Suprapubic skin (tissue), 3 donors: Measurements from ENCODE around the gene HNRNPCL2.
"Not testable (repeated sequence)": the region's sequence is repeated elsewhere in the genome, so short reads cannot be mapped to it uniquely, and the experiment has no call there.

Experiments
- CTCF ChIP-seq, 2 donors: fragments of 200-600 bp in 1 of 2; fragments of 450-650 bp in 1 of 2; sonication (generic) in 1 of 2; IDR thresholded peaks; one replicate each; pipeline ENCODE4 v1.5.1; 2016 to 2019; ENCODE audit warnings: antibody characterized with exemption in 2 of 2, mild to moderate bottlenecking in 1 of 2, moderate library complexity in 1 of 2
- EP300 ChIP-seq: sonication (generic); formaldehyde crosslinking; IDR thresholded peaks from one replicate; pipeline ENCODE4 v1.6.1; 2017; ENCODE audit warnings: antibody characterized with exemption

- not testable (repeated sequence) for TF ChIP-seq CTCF (IDR thresholded peaks at IDR 0.05); EP300
These were observed 39.3 kb upstream of the HNRNPCL2 start, which contains the start of gene PRAMEF26 for GRCh38 chr1:13155909-13156308.
